ENCODE measurements around the gene ERI3.

Gene ERI3

DNA sequence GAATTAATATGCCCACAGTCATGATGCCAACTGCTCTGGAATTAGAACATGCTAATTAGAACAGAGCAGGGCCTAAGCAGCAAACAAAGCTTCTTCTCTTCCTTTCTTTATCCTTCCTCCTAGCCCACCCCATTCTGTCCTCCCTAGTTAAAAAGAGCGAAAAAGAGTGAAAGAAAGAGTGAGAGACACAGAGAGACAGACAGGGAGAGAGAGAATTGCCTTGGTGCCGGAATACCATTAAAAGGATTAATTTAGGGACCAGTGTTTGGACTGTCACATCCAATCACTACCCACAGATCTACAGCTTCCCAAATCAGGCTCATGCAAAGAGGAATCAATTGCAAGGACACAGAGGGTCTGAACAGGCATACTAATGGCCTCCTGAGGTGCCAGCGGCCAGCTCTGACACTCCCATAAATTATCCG, 7.0 kb downstream of the ERI3 start:
- DNase-seq = no peak

DNA sequence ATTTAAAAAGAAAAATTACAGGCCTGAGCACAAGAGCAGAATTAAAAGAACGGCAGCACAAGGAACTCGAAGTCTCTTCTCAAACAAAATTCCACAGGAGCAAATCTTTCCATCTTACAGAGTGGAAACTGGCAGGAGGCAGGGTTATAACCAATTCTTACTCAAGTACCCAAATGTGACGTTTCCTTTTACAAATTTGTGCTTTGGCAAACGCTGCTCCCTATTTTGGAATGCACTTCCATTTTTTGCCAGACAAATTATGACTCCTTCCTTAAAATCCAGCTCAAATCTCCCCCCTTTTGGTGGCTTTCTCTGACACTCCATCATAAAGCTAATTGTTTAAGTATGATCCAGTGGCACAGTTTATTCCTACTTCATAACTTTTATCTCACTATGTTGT, 7.8 kb downstream of the ERI3 start:
- DNase-seq = no peak

DNA sequence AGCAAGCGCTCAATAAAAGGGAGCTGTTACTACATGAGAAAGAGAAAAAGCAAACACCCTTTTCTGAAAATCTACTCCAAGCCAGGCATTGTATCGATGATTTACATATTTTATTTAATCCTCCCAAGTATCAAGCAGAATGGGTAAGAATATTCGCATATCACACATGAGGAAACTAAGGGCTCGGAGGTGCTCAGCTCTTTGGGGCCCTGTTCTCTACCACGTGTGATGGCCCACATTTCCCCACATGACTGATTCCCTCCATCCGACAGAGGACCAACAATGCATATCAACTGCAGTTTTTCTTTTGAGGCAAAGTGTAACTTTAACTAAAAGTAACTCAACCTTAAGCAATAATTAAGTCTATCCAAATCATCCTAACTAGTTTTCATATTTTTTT, 8.2 kb downstream of the ERI3 start:
- DNase-seq = no peak

DNA sequence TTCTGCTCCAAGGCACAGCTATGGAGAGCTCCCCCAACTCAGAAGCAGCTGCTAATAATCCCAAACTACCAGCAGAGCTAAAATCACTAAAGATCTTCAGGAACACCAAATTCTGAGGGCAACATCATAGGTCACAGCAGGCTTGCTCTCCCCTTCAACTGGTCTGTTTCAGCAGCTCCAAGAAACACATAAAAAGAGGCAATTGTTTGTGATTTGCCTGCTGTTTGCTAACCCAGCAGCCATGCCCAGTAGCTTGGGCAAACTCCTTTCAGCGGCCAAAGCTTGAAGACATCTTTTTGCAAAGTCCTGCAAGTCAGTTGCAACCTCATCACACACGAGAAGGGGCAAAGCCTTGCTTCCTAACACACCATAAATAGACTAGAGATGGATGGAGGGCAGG, 8.9 kb downstream of the ERI3 start:
- DNase-seq = no peak

GRCh38 chr1:44345187-44345775, 9.8 kb downstream of the ERI3 start:
- no peak for DNase-seq

- DNase-seq = no peak
Observed at GRCh38 chr1:44339731-44340130, 15.3 kb downstream of the ERI3 start.

- no peak for DNase-seq
Observed at GRCh38 chr1:44338136-44338535, 16.9 kb downstream of the ERI3 start.

- DNase-seq = no peak
Observed at GRCh38 chr1:44336668-44337067, 18.4 kb downstream of the ERI3 start.

- no peak for DNase-seq
Observed at GRCh38 chr1:44334968-44335367, 20.1 kb downstream of the ERI3 start.

DNA sequence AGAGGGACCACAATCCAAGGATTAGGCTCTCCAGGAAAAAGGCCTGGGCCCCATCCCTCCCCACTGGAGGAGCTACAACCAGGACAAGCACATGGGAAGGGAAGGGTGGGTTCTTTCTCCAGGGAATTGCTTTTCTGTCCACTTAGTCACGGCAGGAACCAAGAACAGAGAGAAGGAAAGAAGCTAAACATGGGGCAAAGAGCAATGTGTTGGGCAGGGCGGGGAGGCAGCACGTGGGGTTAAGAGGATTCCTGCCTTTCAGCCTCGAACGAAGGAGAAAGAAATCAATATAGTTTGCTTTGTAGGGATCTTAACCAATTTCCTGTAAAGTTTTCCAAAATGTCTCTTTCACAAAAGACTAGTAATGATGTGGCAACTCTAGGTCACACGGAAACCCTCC, 21.7 kb downstream of the ERI3 start:
- no peak for DNase-seq

- no peak for DNase-seq
Observed at GRCh38 chr1:44332505-44332904, 22.6 kb downstream of the ERI3 start.

DNA sequence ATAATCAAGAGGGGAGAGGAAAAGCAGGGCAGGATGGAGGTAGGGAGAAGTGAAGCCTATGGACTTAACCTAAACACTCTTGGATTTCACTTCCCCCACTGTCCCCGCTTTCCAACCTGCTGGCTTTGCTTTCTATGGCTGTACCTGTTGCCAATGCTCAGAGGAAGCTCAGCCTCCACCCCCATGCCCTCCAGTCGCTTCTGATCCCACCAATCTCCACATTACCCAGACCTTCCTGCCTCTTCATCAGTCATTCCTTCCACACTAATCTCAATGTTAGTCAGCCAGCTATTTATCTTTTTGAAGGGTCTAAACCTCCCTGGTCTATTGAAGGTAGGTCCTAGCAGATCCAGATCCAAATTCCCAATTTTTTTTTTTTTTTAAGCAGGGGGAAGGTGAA, 24.1 kb downstream of the ERI3 start:
- no peak for DNase-seq

DNA sequence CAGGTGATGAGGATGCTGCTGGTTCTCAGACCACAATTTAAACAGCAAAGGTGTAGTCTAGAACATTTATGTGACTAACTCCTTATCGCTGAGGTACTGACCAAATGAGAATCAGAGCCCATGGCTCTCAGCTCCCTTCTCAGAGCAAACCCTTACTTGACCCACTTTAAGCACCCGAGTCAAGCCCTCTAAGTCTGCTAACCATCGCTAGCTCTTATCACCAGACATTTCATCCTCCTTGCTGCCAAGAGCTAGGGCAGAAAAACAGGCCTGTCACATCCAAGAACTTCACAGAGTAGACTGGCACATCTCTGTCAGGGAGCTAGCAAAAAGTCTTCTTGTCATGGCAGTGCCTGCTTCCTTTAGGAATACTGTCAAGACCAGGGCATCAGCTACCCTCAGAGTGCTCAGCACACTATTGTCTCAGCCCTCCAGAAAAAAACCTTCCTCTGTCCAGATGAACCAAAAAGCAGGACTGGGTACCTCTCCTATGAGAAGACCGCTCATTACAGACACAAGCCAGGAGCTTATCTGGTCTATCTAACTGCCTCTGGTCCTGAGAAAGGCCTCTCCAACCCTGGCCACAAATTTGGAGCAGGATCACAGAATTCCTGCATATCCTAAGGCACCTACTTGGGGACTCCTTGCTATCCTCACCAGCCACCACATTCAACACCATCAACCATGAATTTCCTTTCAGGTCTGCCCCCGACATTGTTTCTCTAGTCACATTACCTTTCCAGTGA, 26.2 kb downstream of the ERI3 start:
- DNase-seq = no peak

GRCh38 chr1:44327679-44328491, 27.2 kb downstream of the ERI3 start:
- DNase-seq = peak; percentile 73

DNA sequence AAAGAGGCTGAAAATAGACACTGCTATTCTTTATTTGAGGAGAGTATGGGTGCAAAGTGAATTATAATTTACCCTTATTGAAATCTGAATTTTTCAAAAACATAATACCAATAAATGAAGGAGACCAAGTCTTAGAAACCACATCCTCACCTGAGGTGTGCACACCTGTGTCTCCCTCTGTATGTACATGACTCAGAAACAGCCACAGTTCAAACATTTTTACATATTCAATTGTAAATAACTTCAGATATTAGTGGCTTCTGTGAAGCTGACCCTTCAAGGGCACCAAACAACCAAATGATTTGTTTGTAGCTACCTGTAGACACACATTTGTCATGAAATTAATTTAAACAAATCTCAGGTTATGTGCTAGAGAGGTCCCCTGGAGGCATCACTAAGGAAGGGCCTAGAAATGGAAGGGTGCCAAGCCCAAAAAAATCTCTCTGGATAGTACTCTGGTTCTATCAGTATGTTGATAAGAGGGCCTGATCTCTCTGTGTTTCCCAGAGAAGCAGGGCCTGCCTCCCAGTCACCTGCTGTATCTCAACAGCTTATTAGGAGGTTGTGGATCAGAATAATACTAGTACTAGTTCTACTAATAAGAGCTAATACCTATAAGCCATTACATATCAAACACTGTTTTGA, 28.1 kb downstream of the ERI3 start:
- no peak for DNase-seq

- no peak for DNase-seq
Observed at GRCh38 chr1:44326024-44326701, 28.9 kb downstream of the ERI3 start.

DNA sequence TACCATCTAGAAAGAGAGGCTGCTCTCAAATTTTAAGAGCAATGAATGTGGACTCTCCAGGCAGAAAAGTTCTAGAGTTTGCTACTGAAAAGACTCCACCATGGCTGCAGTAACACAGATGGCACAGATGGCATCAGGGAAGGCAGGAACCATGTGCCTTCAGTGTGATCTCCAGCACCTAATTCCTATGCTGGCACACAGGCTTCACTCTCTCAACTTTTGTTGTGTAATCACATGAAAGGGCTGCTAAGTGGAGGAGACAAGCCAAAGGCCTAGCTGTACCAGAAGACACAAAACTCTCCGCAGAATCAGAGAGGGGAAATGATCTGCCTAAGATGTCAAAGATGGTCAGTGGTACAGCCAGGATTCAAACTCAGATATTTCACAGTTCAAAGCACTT, 31.1 kb downstream of the ERI3 start:
- DNase-seq = no peak

DNA sequence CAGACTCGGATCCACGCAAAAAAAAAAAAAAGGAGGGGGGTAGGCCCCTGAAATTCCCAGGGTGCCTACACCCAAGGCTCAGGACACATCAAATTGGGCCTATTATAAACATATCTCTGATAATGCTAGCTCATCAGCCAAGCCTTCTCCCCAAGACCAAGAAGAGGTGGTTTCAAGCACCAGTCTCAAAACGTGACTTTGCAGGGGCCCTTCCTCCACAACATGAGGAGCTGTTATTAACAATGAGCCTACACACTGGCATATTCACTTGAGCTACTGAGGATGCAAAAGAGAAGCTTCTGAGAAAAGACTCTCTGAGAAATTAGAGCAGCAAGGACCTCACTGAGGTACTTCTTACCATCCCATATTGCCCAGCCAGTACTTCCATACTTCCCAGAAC, 32.7 kb downstream of the ERI3 start:
- no peak for DNase-seq

GRCh38 chr1:44321466-44321865, 33.6 kb downstream of the ERI3 start:
- DNase-seq = no peak

DNA sequence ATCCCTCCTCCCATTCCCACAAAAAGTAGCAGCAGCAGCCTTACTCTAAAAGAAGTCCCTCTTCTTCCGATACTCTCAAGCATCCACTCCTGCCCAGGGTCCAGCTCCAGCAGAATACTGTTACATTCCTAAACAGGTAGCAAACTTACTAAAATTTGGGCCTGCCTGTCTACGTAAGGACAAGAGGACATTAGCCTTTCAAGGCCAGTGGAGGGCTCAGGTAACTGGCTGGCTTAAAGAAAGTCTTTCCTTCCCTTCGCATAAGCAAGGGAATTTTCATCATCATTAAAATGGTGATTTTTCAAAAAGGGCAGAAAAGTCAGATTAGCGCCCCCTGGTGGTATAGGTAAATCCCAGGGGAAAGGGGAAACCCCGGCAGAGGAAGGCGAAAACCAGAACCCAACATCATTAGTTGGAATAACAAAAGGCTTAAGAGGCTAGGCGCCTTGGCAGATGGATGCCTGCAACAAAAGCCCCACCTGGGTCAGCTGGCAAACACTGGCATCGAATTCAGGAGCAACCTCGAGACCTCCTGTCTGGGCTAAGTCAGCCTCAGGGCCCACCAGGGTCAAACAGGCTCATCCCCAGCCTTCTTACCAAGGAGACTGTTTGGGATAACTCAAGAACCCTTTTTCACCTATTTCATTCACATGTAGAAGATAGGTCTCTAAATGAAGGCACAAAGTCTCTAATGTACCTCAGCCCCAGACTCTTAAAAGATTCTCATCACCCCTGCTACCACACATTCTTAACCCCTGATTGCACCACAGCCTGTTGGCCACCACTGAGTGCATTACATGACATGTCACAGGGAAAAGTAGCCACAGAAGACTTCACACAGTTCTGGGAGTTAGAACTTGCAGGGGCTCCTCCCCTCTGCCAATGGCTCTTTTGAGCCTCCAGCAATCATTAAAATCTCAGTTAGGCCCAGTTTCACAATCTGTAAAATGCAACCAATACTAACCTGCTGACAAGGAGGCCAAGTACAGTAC, 36.7 kb downstream of the ERI3 start:
- peak; percentile 70 for DNase-seq

DNA sequence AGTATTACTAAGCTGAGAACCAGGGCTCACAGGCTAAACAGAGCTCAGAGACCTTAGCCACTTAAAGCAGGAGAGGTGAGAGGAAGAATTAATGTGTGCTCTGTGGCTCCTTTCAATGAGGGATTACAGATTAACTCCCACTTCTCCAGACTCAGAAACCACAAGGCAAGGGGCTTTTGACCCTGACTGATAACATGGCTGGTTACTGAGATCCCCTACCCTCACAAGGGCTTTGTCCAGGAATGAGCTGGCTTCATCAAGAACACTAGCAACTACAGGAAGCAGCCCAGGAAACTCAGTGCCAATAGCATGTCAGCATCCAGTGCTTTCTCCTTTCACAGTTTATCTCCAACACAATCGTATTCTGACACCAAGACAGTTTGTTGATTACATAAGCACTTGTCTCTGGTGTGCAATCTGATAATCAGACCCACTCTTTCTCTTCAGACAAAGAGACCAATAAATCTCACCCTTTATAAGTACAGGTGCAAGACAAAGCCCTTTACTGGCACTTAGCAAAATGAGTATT, 38.8 kb downstream of the ERI3 start:
- peak; percentile 66 for DNase-seq
